Loucy (cell line): ENCODE results near the gene TUBA4B.
"Not testable (repeated sequence)": the region's sequence is repeated elsewhere in the genome, so short reads cannot be mapped to it uniquely, and the experiment has no call there.

Experiments
- H2AFZ ChIP-seq: fragments of 200-600 bp; sonication (generic); 2 replicates; pipeline ENCODE4 v1.6.0; 2016; ENCODE audit warnings: antibody characterized with exemption, mild to moderate bottlenecking, low read length, moderate library complexity
- H3F3A ChIP-seq: fragments of 200-600 bp; 2 replicates; pipeline ENCODE4 v1.6.0; 2016; ENCODE audit warnings: antibody characterized with exemption, low read depth, mild to moderate bottlenecking
- H3K27me3 ChIP-seq: fragments of 200-600 bp; sonication (generic); 2 replicates; pipeline ENCODE4 v1.6.1; 2014; ENCODE audit warnings: low read length, mild to moderate bottlenecking; ENCODE audit not compliant: insufficient read depth, poor library complexity, severe bottlenecking
- H3K36me3 ChIP-seq: fragments of 200-600 bp; sonication (generic); 2 replicates; pipeline ENCODE4 v1.6.1; 2016; ENCODE audit warnings: low read length; ENCODE audit not compliant: insufficient read depth
- H3K4me1 ChIP-seq: fragments of 200-600 bp; sonication (generic); 2 replicates; pipeline ENCODE4 v1.5.1; 2014; ENCODE audit warnings: low read length, mild to moderate bottlenecking; ENCODE audit not compliant: insufficient read depth, poor library complexity, severe bottlenecking
- H3K4me2 ChIP-seq: fragments of 200-600 bp; sonication (generic); 2 replicates; pipeline ENCODE4 v1.6.0; 2014; ENCODE audit warnings: antibody characterized with exemption, low read length, low read depth, mild to moderate bottlenecking; ENCODE audit not compliant: poor library complexity, severe bottlenecking
- H3K4me3 ChIP-seq: fragments of 200-600 bp; sonication (generic); 2 replicates; pipeline ENCODE4 v1.5.1; 2014; ENCODE audit warnings: low read length, mild to moderate bottlenecking, mixed read lengths; ENCODE audit not compliant: poor library complexity, severe bottlenecking
- H3K79me2 ChIP-seq: fragments of 200-600 bp; sonication (generic); 2 replicates; pipeline ENCODE4 v1.6.1; 2014; ENCODE audit warnings: low read length; ENCODE audit not compliant: insufficient read depth
- H3K9ac ChIP-seq: fragments of 200-600 bp; sonication (generic); 2 replicates; pipeline ENCODE4 v1.6.0; 2014; ENCODE audit warnings: mild to moderate bottlenecking, low read depth, low read length, moderate library complexity; ENCODE audit not compliant: poor library complexity, severe bottlenecking
- H3K9me2 ChIP-seq: fragments of 200-600 bp; sonication (generic); replicated peaks from 2 replicates; pipeline ENCODE4 v1.6.1; 2016; ENCODE audit warnings: low read depth, low read length, mixed read lengths
- H3K9me3 ChIP-seq: fragments of 200-600 bp; sonication (generic); 2 replicates; pipeline ENCODE4 v1.6.1; 2014; ENCODE audit warnings: mild to moderate bottlenecking, antibody characterized with exemption, low read length, low read depth; ENCODE audit not compliant: insufficient read depth
- H4K20me1 ChIP-seq: fragments of 200-600 bp; sonication (generic); 2 replicates; pipeline ENCODE4 v1.6.0; 2014; ENCODE audit warnings: antibody characterized with exemption, low read length, mild to moderate bottlenecking; ENCODE audit not compliant: insufficient read depth, poor library complexity, severe bottlenecking
- EZH2phosphoT487 ChIP-seq: fragments of 200-600 bp; IDR thresholded peaks from 2 replicates; pipeline ENCODE4 v1.6.1; 2018; ENCODE audit warnings: antibody characterized with exemption, mild to moderate bottlenecking, moderate library complexity, borderline replicate concordance
- TF ChIP-seq, protein P1 (sequence below): fragments of 200-600 bp; sonication (generic); conservative IDR thresholded peaks from 2 replicates; pipeline ENCODE4 v1.5.1; 2014; ENCODE audit warnings: mild to moderate bottlenecking, antibody characterized with exemption, low read length

TUBA4B gene

DNA sequence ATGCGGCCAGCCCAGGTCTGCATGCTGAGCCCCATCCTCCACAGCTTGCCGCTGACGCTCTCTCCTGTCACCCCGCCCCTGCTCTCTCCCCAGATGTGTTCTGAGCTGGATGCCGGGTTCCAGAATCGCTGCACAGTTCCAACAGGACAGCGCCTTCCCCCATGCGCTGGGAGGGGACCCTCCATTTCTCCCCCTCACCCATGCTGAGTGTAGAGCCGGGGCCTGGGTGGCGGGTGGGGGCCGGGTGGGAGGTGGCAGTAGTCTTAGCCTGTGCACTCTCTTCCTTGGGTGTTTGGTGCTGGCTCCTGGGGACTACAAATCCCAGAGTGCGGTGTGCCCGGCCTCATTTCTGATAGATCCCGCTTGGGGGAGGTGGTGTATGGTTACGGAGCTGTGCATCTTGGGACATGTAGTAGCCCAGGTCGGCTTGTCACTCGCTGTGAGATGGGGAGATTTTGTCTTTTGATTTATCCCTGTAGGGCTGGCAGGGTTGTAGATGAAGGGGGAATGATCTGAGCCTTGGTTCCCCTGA lies 32.9 kb downstream of the TUBA4B start:
- no peak overlapping the region for H3K4me2 ChIP-seq
- H3K9me2 ChIP-seq: no peaks in the 10 kb centered on the region
- no peak overlapping the region for H2AFZ ChIP-seq
- H3K4me3 ChIP-seq: no peak overlapping the region
- H3K4me1 ChIP-seq: peaks cover 7% of the 10 kb centered on the region
- no peaks in the 10 kb centered on the region for H3K79me2 ChIP-seq
- no peak overlapping the region for H3K9ac ChIP-seq
- H3F3A ChIP-seq: no peaks in the 10 kb centered on the region
- H4K20me1 ChIP-seq: no peaks in the 10 kb centered on the region
- no peaks in the 10 kb centered on the region for H3K9me3 ChIP-seq
- TF ChIP-seq, protein P1, sequence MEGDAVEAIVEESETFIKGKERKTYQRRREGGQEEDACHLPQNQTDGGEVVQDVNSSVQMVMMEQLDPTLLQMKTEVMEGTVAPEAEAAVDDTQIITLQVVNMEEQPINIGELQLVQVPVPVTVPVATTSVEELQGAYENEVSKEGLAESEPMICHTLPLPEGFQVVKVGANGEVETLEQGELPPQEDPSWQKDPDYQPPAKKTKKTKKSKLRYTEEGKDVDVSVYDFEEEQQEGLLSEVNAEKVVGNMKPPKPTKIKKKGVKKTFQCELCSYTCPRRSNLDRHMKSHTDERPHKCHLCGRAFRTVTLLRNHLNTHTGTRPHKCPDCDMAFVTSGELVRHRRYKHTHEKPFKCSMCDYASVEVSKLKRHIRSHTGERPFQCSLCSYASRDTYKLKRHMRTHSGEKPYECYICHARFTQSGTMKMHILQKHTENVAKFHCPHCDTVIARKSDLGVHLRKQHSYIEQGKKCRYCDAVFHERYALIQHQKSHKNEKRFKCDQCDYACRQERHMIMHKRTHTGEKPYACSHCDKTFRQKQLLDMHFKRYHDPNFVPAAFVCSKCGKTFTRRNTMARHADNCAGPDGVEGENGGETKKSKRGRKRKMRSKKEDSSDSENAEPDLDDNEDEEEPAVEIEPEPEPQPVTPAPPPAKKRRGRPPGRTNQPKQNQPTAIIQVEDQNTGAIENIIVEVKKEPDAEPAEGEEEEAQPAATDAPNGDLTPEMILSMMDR: no peak
- no peak for TF ChIP-seq EZH2phosphoT487
- H3K36me3 ChIP-seq: no peaks in the 10 kb centered on the region; the same call in 1 of the 2 replicates
- H3K27me3 ChIP-seq: no peaks in the 10 kb centered on the region

DNA sequence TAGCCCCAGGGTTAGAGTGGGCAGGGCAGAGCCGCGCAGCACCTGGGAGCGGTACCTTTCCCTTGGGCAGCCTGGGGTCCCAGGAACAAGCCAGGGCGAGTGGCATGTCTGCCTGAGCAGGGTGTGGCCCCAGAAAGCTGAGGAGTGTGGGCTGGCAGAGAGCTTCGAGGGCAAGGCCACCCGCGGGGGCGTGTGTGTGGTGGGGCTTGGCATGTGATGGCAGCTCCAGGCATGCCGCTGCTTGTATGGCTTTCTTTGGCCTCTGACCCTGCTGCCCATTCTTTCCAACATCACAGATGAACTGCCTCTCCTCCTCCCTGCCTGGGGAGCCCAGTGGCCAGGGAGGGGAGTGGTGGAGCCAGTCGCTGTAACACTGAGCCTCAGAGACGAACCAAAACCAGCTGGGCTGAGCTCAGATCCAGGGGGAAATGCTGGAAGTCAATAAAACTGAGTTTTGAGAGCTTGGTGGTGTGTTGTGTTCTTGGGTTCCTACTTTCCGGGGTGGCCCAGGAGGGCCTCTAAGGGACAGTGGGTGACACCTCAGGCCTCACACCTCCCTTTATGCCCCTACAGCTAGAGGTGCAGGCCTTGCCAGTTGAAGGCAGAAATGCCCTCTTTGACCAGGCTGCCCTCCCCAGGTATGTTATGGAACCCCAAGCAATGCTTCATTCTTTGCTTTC lies 33.5 kb downstream of the TUBA4B start:
- Histone ChIP-seq H3K36me3 (no peaks in the 10 kb centered on the region; the same call in 1 of the 2 replicates), H3K4me2 (no peak overlapping the region), H2AFZ (no peak overlapping the region)

DNA sequence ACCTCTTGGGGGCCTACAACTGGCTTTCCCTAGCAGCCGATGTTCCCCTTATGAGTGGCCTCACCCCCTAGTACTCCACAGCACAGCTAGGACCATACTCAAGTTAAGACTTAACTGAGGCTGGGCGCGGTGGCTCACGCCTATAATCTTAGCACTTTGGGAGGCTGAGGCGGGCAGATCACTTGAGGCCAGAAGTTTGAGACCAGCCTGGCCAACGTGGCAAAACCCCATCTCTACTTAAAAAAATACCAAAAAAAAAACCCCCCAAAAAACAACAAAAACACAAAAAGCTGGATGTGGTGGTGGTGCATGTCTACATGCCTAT lies 34.0 kb downstream of the TUBA4B start:
- not testable (repeated sequence) for H2AFZ ChIP-seq

More for the DNA sequence above, 33.5 kb downstream of the TUBA4B start:
- peak overlapping the region; percentile 4 for H3K9ac ChIP-seq
- H3K9me3 ChIP-seq: no peaks in the 10 kb centered on the region
- no peaks in the 10 kb centered on the region for H3K27me3 ChIP-seq
- no peaks in the 10 kb centered on the region for H3F3A ChIP-seq
- no peaks in the 10 kb centered on the region for H3K79me2 ChIP-seq
- H3K4me1 ChIP-seq: peaks cover 7% of the 10 kb centered on the region
- H4K20me1 ChIP-seq: no peaks in the 10 kb centered on the region
- H3K4me3 ChIP-seq: no peak overlapping the region
- no peaks in the 10 kb centered on the region for H3K9me2 ChIP-seq
- TF ChIP-seq, protein P1: no peak
- TF ChIP-seq EZH2phosphoT487: no peak

More for the DNA sequence above, 34.0 kb downstream of the TUBA4B start:
- H3K27me3 ChIP-seq, H4K20me1 ChIP-seq, H3K9me3 ChIP-seq, H3K9me2 ChIP-seq, H3K79me2 ChIP-seq, H3F3A ChIP-seq, H3K36me3 ChIP-seq, H3K4me3 ChIP-seq, H3K4me1 ChIP-seq, H3K4me2 ChIP-seq: not testable (repeated sequence)
- peak overlapping the region; percentile 4 for H3K9ac ChIP-seq
